ENCODE data around the gene PGAP1.

- TF ChIP-seq, protein P1, sequence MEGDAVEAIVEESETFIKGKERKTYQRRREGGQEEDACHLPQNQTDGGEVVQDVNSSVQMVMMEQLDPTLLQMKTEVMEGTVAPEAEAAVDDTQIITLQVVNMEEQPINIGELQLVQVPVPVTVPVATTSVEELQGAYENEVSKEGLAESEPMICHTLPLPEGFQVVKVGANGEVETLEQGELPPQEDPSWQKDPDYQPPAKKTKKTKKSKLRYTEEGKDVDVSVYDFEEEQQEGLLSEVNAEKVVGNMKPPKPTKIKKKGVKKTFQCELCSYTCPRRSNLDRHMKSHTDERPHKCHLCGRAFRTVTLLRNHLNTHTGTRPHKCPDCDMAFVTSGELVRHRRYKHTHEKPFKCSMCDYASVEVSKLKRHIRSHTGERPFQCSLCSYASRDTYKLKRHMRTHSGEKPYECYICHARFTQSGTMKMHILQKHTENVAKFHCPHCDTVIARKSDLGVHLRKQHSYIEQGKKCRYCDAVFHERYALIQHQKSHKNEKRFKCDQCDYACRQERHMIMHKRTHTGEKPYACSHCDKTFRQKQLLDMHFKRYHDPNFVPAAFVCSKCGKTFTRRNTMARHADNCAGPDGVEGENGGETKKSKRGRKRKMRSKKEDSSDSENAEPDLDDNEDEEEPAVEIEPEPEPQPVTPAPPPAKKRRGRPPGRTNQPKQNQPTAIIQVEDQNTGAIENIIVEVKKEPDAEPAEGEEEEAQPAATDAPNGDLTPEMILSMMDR (conservative IDR thresholded peaks at IDR 0.05 in 1 of 2, IDR thresholded peaks at IDR 0.05 in 1 of 2; ENCODE audit: extremely low read depth in 1 of 2, insufficient read depth in 1 of 2, low read depth in 1 of 2, low read length in 2 of 2): no peak
- no peak for TF ChIP-seq EZH2 (IDR thresholded peaks at IDR 0.05; ENCODE audit: borderline replicate concordance, low read length)
Observed at GRCh38 chr2:196827356-196827755, 99.2 kb downstream of the PGAP1 start.

Measured in mammary epithelial cell (primary cell).